DOHH2 (cell line): ENCODE data around the gene ITPR1.

Source experiments
- H3F3A ChIP-seq: fragments of 200-600 bp; sonication (generic), shearing (Covaris generic); 2 replicates; pipeline ENCODE4 v1.6.0; 2016; ENCODE audit warnings: antibody characterized with exemption, mild to moderate bottlenecking; ENCODE audit not compliant: control insufficient read depth, insufficient read depth
- H3K27ac ChIP-seq: fragments of 200-600 bp; sonication (generic); 2 replicates; pipeline ENCODE4 v1.5.1; 2014; ENCODE audit warnings: low read depth, mild to moderate bottlenecking, low read length, moderate library complexity
- H3K27me3 ChIP-seq: fragments of 200-600 bp; sonication (generic); 2 replicates; pipeline ENCODE4 v1.6.1; 2014; ENCODE audit warnings: mild to moderate bottlenecking, low read length, mixed read lengths; ENCODE audit not compliant: control insufficient read depth
- H3K36me3 ChIP-seq: fragments of 200-600 bp; sonication (generic); 2 replicates; pipeline ENCODE4 v1.6.1; 2014; ENCODE audit warnings: mild to moderate bottlenecking, low read length, moderate library complexity, mixed read lengths; ENCODE audit not compliant: control insufficient read depth
- H3K4me1 ChIP-seq: fragments of 200-600 bp; sonication (generic); 2 replicates; pipeline ENCODE4 v1.6.1; 2014; ENCODE audit warnings: mild to moderate bottlenecking, low read length, mixed read lengths; ENCODE audit not compliant: control insufficient read depth
- H3K4me2 ChIP-seq: fragments of 200-600 bp; sonication (generic); 2 replicates; pipeline ENCODE4 v1.6.0; 2014; ENCODE audit warnings: mild to moderate bottlenecking, low read length, moderate library complexity
- H3K4me3 ChIP-seq: fragments of 200-600 bp; sonication (generic); 2 replicates; pipeline ENCODE4 v1.5.1; 2014; ENCODE audit warnings: mild to moderate bottlenecking, low read length, mixed read lengths
- H3K79me2 ChIP-seq: fragments of 200-600 bp; sonication (generic); 2 replicates; pipeline ENCODE4 v1.6.1; 2014; ENCODE audit warnings: mild to moderate bottlenecking, low read length, mixed read lengths; ENCODE audit not compliant: control insufficient read depth
- H3K9me2 ChIP-seq: fragments of 200-600 bp; sonication (generic); replicated peaks from 2 replicates; pipeline ENCODE4 v1.6.1; 2014; ENCODE audit warnings: mild to moderate bottlenecking, low read length, mixed read lengths; ENCODE audit not compliant: control insufficient read depth
- H3K9me3 ChIP-seq: fragments of 200-600 bp; sonication (generic); 2 replicates; pipeline ENCODE4 v1.6.1; 2014; ENCODE audit warnings: antibody characterized with exemption, low read length, mixed read lengths; ENCODE audit not compliant: control insufficient read depth, insufficient read depth
- H4K20me1 ChIP-seq: fragments of 200-600 bp; sonication (generic); 2 replicates; pipeline ENCODE4 v1.6.0; 2014; ENCODE audit warnings: low read depth, mild to moderate bottlenecking, antibody characterized with exemption, low read length, moderate library complexity; ENCODE audit not compliant: control insufficient read depth, insufficient read depth
- CTCF ChIP-seq: fragments of 200-600 bp; sonication (generic); IDR thresholded peaks from one replicate; pipeline ENCODE4 v1.5.1; 2014; ENCODE audit warnings: antibody characterized with exemption, mild to moderate bottlenecking, low read depth, low read length; ENCODE audit not compliant: poor library complexity, severe bottlenecking
- EZH2phosphoT487 ChIP-seq: fragments of 200-600 bp; sonication (generic); IDR thresholded peaks from 2 replicates; pipeline ENCODE4 v1.6.1; 2017; ENCODE audit warnings: borderline replicate concordance, mild to moderate bottlenecking, antibody characterized with exemption, low read length, moderate library complexity, mixed read lengths

Gene ITPR1

GRCh38 chr3:4849739-4850138 lies 356.6 kb downstream of the ITPR1 start:
- H3K36me3 ChIP-seq: no peaks in the 10 kb centered on the region

GRCh38 chr3:4850211-4850927 lies 357.2 kb downstream of the ITPR1 start:
- no peaks in the 10 kb centered on the region for H3K9me2 ChIP-seq
- H3K4me3 ChIP-seq: no peak overlapping the region
- TF ChIP-seq CTCF (no peak), EZH2phosphoT487 (no peak)
- peaks cover 2% of the 10 kb centered on the region; the same call in 1 of the 2 replicates for H3K4me1 ChIP-seq
- H3K27ac ChIP-seq: no peak overlapping the region
- no peaks in the 10 kb centered on the region for H3K27me3 ChIP-seq
- H4K20me1 ChIP-seq: no peaks in the 10 kb centered on the region
- no peaks in the 10 kb centered on the region for H3K9me3 ChIP-seq
- H3K36me3 ChIP-seq: no peaks in the 10 kb centered on the region
- H3F3A ChIP-seq: no peaks in the 10 kb centered on the region
- H3K79me2 ChIP-seq: no peaks in the 10 kb centered on the region
- no peak overlapping the region for H3K4me2 ChIP-seq

More at GRCh38 chr3:4849739-4850138, 356.6 kb downstream of the ITPR1 start:
- H3K4me3 ChIP-seq: no peak overlapping the region
- no peaks in the 10 kb centered on the region for H3F3A ChIP-seq
- H3K27ac ChIP-seq: no peak overlapping the region
- TF ChIP-seq EZH2phosphoT487: no peak
- no peak for TF ChIP-seq CTCF
- no peaks in the 10 kb centered on the region for H3K9me2 ChIP-seq
- no peak overlapping the region for H3K4me2 ChIP-seq
- H3K9me3 ChIP-seq: no peaks in the 10 kb centered on the region
- peaks cover 2% of the 10 kb centered on the region; the same call in 1 of the 2 replicates for H3K4me1 ChIP-seq
- H4K20me1 ChIP-seq: no peaks in the 10 kb centered on the region
- H3K27me3 ChIP-seq: no peaks in the 10 kb centered on the region
- no peaks in the 10 kb centered on the region for H3K79me2 ChIP-seq

GRCh38 chr3:4850928-4851265 lies 357.7 kb downstream of the ITPR1 start:
- Histone ChIP-seq H3K9me2 (no peaks in the 10 kb centered on the region), H3K27ac (no peak overlapping the region), H3K4me3 (no peak overlapping the region), H3K4me1 (no peaks in the 10 kb centered on the region; the same call in 1 of the 2 replicates), H3K9me3 (no peaks in the 10 kb centered on the region), H3K36me3 (no peaks in the 10 kb centered on the region), H3K27me3 (no peaks in the 10 kb centered on the region), H4K20me1 (no peaks in the 10 kb centered on the region), H3K79me2 (no peaks in the 10 kb centered on the region), H3F3A (no peaks in the 10 kb centered on the region), H3K4me2 (no peak overlapping the region)
- TF ChIP-seq EZH2phosphoT487: no peak
- TF ChIP-seq CTCF: no peak
